GM18502 (cell line): Measurements from ENCODE around the gene SDR42E1.

Experiments
- ATAC-seq: cut with Tn5 transposase; IDR thresholded peaks from one replicate; pipeline ENCODE4 v1.9.1; 2021; ENCODE audit warnings: mild to moderate bottlenecking; ENCODE audit not compliant: unreplicated experiment, poor library complexity

The SDR42E1 gene

DNA sequence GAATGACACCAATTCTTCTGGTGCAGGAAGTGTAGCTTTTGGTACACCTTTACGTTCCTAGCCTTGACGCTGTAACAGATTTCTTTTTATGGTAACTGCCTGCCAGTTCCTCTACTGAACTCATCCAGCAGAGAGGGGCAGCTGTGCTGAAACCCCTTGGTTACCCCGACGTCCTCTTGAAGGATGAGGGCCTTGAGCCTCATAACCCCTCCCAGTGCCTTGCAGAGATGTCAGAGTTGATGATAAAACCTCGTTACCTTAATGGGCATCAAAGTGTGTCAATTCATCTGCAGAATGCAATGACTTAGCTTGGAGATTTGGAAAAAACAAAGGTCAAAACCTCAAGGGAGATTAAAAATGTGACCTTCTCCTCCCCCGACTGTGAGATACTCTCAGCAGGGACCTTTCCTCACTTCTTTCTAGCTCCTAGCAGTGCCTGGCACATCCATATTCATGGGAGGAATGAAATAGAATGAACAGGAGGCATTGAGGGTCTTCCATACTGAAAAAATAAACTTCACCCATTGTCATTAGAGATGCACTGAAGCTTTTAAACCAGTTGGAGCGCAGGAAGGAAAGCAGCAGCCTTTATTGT lies 69.2 kb downstream of the SDR42E1 start:
- no peak for ATAC-seq

DNA sequence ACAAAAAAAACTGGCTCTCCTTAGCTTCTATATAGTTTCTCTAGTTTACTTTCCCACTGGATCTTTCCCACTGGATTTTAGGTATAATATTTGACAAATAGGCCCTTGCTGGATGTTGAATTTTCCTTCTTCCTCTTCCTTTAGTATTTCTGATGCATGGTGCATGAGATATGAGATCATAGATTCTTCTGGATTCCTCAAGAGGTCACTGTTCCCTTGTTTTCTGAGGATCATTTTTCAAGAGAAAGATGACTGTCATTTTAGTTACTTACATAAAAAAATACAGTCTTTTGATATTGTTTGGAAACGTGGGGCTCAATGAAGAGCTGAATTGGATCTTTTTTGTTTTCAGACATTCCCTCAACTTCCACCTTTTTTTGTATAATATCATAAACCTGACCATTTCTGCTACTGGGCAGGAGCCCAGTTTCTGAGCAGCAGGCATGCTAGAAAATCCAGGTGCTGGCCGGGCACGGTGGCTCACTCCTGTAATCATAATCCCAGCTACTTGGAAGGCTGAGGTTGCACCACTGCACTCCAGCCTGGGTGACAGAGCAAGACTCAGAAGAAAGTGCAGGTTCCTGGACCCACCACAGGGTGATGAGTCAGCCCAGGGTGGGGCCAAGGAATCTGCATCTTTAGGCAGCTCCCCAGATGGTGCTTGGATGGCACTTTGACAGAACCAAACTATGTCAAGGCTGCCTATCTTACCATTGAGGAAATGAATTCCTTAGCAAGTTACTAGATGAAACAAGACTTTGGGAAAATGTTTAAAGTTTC lies 70.3 kb downstream of the SDR42E1 start:
- ATAC-seq: no peak

DNA sequence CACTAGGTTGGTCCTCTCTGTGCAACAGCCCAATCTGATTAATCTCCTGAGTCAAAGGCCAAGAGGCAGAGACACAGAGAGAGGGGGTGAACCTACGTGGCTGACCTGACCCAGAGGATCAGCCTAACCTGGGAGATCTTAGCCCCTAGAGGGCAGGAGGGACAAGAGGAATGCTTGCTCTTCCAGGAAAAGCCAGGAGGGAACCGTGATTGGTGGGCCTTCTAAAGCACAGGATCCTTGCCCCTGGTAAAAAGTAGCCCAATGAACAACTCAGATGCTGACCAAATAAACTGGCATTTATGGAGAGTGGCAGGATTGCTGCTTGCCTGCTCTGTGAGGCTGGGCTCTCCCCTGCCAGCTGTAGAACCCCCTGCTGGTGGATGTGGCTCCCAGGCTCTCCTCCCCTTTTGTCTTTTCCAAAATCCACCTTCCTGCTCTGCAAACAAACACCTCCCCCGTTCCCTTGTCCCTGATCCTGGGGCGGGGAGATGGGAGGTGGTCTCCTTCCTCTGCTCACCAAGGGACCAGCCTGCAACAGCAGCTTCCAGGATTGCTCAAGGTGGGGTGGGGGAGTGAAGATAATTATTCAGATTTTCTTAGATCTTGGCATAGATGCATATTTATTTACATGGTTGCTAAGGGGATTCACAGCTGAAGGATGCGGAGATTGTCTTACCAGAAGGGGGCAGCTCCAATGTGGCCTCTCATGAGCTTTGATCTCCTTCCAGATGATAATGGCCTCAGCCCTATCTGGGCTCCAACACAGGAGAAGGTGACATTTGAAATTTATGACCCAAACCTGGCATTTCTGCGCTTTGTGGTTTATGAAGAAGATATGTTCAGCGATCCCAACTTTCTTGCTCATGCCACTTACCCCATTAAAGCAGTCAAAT lies 71.9 kb downstream of the SDR42E1 start:
- ATAC-seq: no peak
